Measurements from ENCODE around the gene HSD17B1.
"Not testable (repeated sequence)": the region's sequence is repeated elsewhere in the genome, so short reads cannot be mapped to it uniquely, and the experiment has no call there.

- TF ChIP-seq EZH2 (conservative IDR thresholded peaks at IDR 0.05; ENCODE audit: low read depth, low read length); ZNF772 (CRISPR knock-in tag; IDR thresholded peaks at IDR 0.05); ZFP36 (IDR thresholded peaks at IDR 0.05; ENCODE audit: borderline replicate concordance, low read depth, low read length, partially characterized antibody); ZFY (CRISPR knock-in tag; IDR thresholded peaks at IDR 0.05); RBAK (CRISPR knock-in tag; IDR thresholded peaks at IDR 0.05); POLR2AphosphoS5 (IDR thresholded peaks at IDR 0.05; ENCODE audit: low read depth, low read length); NFE2L1 (CRISPR knock-in tag; IDR thresholded peaks at IDR 0.05; ENCODE audit: borderline replicate concordance); ZNF354B (CRISPR knock-in tag; IDR thresholded peaks at IDR 0.05); EP300 (IDR thresholded peaks at IDR 0.05; ENCODE audit: low read depth in 2 of 2, low read length in 2 of 2); EP300 (CRISPR knock-in tag; IDR thresholded peaks at IDR 0.05; ENCODE audit: borderline replicate concordance); ZNF282 (IDR thresholded peaks at IDR 0.05; ENCODE audit: partially characterized antibody); ZSCAN5A (CRISPR knock-in tag; IDR thresholded peaks at IDR 0.05; ENCODE audit: borderline replicate concordance); NR3C1 (CRISPR knock-in tag; IDR thresholded peaks at IDR 0.05); ZBTB14 (CRISPR knock-in tag; IDR thresholded peaks at IDR 0.05): not testable (repeated sequence)
- TF ChIP-seq, protein P1, sequence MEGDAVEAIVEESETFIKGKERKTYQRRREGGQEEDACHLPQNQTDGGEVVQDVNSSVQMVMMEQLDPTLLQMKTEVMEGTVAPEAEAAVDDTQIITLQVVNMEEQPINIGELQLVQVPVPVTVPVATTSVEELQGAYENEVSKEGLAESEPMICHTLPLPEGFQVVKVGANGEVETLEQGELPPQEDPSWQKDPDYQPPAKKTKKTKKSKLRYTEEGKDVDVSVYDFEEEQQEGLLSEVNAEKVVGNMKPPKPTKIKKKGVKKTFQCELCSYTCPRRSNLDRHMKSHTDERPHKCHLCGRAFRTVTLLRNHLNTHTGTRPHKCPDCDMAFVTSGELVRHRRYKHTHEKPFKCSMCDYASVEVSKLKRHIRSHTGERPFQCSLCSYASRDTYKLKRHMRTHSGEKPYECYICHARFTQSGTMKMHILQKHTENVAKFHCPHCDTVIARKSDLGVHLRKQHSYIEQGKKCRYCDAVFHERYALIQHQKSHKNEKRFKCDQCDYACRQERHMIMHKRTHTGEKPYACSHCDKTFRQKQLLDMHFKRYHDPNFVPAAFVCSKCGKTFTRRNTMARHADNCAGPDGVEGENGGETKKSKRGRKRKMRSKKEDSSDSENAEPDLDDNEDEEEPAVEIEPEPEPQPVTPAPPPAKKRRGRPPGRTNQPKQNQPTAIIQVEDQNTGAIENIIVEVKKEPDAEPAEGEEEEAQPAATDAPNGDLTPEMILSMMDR (CRISPR knock-in tag; IDR thresholded peaks at IDR 0.05): not testable (repeated sequence)
Observed at GRCh38 chr17:42545755-42546505, 6.8 kb upstream of the HSD17B1 start.
